HG02938 (cell line): ENCODE data around the gene RAB11FIP3.
"Not testable (repeated sequence)": the region's sequence is repeated elsewhere in the genome, so short reads cannot be mapped to it uniquely, and the experiment has no call there.

Experiments used
- ATAC-seq: cut with Tn5 transposase; IDR thresholded peaks from one replicate; pipeline ENCODE4 v1.9.1; 2021; ENCODE audit warnings: mild to moderate bottlenecking, moderate library complexity; ENCODE audit not compliant: unreplicated experiment

The RAB11FIP3 gene

DNA sequence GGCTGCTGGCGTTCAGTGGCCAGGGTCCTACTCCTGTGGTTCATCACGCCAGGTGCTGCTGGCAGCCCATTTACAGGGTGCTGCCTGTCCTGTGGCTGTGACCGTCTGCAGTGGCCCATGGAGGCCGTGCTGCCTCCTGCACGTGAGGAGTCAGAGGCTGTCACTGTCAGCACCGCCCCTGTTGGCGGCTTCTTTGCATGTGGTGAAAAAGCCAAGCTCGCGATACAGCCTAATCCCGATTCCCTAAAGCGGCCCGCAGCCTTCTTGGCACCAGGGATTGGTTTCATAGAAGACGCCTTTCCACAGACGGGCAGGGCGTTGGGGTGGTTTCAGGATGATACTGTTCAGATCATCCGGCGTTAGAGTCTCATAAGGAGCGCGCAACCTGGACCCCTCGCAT is 35.3 kb downstream of the RAB11FIP3 start:
- ATAC-seq = no peak

DNA sequence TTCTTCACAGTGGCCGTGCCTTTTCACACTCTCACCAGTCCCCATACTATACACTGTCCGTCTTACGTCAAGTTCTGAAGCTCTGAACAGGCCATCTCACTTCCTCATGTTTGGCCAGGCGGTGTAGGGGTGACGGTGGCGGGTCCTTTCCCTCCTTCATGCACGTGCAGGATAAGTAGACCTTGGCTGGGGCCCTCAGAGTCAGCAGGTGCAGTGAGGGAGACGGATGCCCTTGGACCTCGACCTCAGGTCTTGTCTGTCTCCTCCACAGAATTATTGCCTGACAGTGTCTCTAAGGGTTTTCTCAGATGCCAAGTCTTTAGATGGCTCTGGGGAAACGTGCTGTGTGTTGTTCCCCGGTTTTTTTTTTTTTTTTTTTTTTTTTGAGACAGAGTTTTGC is 37.6 kb downstream of the RAB11FIP3 start:
- no peak for ATAC-seq

DNA sequence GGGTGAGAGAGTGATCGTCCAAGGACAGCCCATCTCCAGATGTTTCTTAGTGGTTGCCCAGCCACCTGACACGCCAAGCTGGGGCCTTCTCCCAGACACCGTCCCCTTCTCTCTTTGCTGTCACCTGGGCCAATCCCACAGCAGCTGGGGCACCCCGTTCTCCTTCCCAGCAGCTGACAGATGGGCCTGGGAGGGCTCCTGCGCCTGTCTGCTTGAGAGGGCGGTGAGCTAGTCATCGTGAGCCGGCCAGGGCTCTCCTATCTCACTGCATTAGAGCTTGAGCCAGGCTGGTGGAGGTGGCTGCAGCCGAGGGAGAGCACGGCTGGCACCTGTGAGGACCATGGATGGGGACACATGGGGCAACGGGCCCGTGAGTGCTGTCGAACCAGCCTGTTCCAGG is 41.2 kb downstream of the RAB11FIP3 start:
- no peak for ATAC-seq

DNA sequence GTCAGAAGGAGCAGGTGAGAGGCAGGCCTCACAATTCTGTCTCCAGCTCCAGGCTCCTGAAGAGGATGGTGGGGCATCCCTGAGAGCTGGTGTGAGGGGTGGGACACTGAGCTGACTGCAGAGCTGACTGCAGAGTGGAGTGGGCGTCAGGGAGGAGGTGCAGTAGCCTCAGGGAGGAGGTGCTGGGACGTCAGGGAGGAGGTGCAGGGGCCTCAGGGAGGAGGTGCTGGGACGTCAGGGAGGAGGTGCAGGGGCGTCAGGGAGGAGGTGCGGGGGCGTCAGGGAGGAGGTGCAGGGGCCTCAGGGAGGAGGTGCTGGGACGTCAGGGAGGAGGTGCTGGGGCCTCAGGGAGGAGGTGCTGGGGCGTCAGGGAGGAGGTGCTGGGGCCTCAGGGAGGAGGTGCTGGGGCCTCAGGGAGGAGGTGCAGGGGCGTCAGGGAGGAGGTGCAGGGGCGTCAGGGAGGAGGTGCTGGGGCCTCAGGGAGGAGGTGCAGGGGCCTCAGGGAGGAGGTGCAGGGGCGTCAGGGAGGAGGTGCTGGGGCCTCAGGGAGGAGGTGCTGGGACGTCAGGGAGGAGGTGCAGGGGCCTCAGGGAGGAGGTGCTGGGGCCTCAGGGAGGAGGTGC is 41.9 kb downstream of the RAB11FIP3 start:
- not testable (repeated sequence) for ATAC-seq

DNA sequence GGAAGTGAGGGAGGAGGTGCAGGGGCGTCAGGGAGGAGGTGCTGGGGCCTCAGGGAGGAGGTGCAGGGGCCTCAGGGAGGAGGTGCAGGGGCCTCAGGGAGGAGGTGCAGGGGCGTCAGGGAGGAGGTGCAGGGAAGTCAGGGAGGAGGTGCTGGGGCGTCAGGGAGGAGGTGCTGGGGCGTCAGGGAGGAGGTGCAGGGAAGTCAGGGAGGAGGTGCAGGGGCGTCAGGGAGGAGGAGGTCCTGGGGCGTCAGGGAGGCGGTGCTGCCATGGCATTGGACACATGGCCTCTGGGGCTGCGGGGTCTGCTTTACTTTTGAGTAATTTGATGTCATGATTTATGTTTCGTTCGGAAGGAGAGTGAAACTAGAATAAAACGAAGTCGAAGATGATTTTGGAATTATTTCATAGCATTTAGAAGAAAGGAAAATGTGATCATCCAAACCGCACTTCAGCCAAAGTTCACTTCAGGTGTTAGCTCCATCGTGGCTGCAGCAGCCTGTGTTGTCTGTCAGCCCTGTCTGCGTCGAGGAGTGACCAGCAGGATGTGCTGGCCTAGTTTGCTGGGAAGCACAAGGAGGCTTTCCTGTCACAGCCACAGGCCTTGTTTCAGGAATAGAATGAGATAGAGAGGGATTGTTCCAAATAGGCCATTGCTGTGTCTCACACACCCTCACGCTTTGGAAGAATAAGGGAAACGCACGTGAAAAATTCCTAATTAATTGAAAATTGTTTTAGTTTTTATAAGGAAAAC is 42.8 kb downstream of the RAB11FIP3 start:
- ATAC-seq = no peak

DNA sequence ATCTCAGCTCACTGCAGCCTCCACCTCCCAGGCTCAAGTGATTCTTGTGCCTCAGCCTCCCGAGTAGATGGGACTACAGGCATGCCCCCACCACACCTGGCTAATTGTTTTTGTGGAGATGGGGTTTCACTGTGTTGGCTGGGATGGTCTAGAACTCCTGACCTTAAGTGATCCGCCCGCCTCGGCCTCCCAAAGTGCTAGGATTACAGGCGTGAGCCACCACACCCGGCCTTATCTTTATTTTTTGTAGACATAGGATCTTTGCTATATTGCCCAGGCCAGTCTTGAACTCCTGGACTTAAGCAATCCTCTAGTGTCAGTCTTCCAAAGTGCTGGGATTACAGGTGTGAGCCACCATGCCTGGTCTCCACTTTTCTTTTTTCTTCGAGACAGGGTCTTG is 44.0 kb downstream of the RAB11FIP3 start:
- ATAC-seq = not testable (repeated sequence)

DNA sequence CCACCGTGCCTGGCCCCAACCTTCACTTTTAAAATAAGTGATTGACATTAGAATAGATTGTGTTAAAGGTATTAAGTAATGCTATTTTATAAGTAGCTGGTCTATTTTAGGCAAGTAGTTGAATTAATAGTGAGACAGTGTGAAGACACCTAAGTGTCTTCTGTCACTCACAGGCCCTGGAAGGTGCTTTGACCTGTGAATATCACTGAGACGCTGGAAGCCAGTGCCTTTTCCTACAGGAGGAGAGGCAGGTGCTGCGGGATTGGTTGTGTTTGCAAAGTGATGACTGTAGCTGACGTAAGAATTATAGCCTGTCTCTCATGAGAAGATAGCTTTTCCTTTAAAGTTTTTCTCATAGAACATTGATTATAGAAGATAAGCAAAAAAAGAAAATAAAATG is 45.0 kb downstream of the RAB11FIP3 start:
- ATAC-seq = no peak

DNA sequence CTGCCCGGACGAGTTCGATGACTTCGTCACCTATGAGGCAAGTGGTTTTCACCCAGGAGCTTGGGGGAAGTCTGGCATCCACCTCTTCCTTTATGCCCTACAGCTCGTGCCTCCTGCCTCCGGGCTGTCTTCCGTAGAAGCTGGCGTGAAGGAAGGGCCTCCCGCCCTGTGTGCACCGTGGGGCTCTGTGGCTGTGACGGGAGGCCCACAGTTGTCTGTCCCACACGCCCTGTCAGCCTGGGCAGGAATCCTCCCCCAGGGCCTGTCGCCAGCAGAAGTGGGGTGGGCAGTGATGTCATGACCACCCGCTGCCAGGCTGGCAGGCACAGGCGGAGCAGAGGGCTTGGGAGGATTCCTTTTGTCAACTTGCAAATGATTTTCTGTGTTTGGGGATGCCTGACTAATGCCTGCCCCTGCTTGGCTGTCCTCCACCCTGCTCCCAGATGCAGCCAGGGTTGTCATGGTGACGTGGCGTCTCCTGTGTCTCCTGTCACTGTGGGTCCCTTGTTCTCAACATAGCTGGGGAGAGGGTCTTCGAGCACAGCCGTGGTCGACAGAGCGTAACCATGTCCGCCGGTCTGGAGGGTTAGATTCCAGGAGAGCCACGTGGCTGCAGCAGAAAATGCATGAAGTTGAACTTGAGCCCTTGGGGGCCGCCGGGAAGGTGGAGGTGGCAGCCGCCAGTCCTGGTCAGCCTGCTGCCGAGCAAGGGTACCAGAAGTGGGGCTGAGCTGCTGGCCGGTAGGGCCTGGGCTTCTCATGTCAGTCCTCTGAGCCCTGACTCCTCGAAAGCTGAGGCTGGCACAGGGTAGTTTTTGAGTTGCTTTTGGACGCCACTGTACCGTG is 46.1 kb downstream of the RAB11FIP3 start:
- no peak for ATAC-seq

DNA sequence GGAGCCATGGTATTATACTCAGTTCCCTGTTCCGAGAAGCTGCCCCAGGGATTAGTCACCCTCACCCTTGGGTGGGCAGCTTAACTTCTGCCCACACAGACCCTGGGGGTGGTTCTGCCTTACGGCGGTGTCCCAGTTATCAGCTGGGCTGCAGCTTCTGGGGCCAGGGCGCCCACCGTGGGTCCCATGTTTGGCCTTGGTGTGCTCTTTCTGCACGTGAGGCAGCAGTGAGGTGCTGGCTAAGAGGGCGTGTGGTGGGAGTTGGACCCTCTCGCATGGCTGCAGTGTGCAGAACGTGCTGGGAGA is 46.7 kb downstream of the RAB11FIP3 start:
- no peak for ATAC-seq

DNA sequence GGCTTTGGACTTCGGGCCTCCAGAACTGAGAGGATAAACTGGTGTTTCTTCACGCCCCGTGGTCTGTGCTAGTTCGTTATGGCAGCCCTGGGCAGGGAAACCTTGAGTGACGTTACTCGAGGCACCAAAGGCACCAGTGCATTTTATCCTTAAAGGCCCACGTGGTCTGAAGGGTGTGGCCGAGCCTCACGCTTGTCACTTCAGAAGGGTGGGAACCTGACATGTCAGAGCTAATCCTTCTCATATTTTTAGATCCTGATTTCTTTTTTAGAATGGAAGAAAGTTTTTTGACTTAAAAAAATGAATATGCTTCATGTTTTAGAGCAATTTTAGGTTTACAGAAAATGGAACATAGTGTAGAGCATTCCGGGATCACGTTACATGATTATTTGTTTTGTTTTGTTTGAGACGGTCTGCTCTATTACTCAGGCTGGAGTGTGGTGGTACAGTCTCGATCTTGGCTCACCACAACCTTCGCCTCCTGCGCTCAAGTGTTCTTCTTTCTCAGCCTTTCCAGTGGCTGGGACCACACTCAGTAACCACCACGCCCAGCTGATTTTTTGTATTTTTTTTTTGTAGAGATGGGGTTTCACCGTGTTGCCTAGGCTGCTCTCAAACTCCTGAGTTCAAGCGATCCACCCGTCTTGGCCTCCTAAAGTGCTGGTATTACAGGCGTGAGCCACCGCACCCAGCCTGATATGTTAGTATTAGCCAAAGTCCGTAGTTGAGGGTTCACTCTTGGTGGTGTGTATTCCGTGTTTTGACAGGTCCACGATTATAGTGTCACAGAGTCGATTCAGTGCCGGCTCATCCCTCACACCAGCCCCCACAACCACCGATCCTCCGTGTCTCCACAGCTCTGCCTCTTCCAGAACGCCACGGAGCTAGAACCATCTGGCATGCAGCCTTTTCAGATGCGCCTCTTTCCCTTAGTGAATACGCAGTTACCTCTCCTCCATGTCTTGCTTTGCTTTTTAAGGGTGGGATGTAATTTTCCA is 47.9 kb downstream of the RAB11FIP3 start:
- no peak for ATAC-seq

DNA sequence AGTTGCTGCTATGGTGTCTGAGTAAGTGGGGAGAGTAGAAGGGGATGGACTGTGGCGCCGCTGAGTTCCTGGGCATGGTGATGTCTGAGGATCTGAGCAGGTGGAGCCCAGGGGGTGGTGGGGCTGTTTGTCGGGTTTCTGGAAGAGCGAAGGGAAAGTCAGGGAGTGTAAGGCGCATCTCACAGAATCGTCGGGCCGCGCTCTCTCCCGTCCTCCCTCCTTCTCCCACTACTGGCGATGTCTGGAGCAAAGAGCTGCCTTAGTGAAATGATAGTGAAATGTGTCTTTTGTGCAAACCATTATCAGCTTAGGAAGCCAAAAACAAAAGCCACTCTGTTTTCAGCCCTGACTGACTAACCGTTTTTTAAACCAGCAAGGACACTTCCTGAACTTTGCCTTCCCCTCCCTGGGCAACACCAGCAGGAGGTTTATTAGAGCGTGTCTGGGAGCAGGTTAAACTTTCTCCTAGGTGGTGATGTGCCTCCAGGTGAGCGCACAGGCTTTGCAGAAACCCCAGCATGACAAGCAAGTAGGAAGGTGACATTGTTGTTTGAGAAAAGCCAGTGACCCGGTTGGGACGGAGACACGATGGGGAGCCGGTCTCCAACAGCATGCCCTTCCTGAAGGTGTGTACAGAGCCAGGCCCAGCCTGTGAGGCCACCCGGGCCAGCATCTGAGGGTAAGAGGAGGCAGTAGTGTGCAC is 49.1 kb downstream of the RAB11FIP3 start:
- ATAC-seq = no peak

DNA sequence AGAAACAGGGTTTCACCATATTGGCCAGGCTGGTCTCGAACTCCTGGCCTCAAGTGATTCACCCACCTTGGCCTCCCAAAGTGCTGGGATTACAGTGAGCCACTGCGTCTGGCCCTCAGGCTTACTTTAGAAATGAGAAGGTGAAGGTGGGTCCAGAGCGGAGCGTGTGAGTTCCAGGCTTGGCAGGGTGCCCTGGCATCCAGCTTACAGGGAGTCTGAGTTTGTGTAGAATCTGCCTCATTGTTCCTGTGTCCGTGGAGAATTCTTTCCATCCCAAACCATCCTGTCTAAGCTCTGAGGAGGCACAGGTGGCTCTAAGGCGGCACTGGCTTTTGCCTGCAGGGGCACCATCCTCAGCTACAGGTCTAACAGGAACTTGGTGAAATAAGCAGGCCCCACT is 50.6 kb downstream of the RAB11FIP3 start:
- no peak for ATAC-seq

DNA sequence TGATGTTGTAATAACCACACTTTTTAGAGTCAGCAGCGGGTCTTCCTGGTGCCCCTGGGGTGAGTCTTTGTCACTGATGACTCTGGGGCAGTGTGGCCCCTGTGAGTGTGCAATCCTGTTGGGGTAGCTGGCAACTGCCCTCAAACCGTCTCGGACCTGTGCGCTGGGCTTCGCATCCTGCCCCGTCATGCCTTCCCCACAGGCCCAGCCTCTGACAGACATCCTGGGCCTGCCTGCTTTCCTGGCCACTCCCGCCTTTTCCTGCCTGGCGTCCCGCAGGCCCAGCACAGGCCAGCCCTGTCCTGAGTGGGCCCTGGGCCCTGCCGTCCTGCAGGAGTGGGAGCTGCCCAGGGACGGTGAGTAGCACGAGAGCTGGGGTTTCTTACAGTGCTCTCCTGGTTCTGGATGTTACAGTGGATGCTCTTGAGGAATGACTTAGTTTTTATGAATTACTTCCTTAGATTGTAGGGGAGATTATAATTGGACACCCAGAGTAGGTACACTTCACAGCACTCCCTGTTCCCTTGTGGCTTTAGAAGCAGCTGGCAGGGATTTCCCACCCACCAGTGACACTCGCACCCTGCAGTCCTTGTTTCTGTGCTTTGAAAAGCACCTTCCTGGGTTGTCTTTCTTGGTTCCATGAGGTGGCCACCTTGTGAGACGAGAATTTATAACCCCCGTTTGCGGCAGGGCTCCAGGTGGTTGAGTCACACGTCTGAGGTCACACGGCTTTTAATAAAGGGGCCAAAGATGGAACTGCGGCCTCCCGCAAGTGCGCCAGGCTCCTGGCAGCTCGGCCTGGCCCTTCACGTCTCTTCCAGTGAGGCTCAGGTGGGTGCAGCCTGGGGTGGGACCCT is 52.1 kb downstream of the RAB11FIP3 start:
- no peak for ATAC-seq

DNA sequence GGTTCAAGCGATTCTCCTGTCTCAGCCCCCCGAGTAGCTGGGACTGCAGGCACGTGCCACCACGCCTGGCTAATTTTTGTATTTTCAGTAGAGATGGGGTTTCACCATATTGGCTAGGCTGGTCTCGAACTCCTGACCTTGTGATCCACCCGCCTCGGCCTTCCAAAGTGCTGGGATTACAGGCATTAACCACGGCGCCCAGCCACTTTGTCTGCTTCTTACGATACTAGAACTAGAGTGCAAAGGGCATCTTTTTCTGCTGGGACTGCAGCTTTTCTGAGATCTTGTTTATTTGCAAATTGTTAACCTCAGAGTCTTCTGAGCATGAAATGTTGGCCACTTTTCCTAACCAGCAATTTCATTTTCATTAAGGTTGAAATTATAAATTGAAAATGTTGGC is 52.8 kb downstream of the RAB11FIP3 start:
- not testable (repeated sequence) for ATAC-seq

DNA sequence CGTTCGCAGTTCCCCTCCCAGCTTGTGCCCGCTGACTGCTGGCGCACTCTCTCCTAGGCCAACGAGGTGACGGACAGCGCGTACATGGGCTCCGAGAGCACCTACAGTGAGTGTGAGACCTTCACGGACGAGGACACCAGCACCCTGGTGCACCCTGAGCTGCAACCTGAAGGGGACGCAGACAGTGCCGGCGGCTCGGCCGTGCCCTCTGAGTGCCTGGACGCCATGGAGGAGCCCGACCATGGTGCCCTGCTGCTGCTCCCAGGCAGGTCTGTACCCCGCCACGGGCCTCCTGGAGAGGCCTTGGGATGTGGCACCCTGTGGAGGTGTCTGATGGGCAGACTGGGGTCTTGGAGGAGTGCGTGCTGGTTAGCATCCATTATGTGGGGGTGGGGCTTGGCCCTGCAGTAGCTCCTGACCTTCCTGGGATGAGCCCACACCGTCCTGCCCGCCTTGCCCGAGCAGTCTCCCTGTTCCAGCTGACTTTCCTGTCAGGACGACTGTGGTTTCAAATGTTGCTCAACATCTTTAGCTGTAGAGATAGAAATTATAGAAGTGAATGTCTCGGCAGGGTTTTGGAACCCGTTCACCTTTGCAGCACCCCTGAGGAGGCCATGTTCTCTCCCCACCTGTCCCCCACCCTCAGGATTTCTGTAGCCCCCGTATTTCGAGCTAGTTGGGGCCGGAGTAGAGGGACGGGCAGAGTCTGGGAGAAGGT is 57.2 kb downstream of the RAB11FIP3 start:
- no peak for ATAC-seq

DNA sequence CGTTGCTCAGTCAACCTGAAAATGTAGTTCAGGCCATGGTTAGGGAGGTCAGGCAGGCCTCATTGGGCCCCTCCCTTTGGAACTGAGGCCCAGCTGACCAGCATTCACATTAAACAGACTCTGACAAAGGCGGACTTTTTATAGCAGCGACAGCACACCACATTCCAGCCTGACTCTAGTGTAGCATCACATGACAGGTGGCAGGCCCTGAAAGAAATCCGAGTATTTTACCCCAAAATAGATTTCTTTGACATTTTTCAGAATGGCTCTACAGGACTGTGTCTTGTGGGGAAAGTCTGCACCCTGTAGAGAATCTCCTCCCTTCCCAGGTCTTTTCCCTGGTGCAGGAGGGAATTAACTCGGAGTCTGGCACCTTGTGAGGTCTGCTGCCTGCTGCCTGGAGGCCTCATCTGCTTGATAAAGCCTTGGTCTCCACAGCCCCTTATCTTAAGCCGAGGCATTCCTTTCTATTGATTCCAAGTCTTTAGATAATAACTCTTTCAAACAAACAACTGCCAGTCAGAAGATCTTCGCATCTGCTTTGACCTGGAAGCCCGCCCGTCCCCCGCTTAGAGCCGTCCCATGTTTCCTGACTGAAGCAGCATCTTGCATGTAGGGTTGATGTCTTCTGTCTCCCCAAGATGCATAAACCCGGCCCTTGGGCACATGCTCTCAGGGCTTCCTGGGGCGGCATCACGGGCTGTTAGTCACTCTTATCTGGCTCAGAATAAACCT is 58.1 kb downstream of the RAB11FIP3 start:
- no peak for ATAC-seq

DNA sequence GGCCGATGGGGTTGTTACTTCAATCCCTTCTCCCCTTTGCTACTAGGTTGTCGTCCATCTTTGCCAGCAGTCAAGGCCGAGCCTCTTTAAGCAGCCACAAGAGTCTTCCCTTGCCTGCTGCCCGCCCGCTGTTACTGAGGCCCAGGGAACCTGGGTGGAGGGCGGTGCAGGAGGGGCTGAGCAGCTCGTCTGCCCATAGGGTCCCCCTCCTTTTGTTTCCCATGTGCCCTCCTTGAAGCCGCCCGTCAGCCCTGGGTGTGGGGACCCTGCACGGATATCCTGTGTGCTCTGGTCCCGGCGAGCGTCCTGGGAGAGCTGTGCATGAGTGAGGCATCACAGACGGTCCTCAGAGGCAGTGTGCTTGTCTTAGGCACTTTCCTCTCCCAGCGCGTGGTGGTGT is 64.2 kb downstream of the RAB11FIP3 start:
- no peak for ATAC-seq

DNA sequence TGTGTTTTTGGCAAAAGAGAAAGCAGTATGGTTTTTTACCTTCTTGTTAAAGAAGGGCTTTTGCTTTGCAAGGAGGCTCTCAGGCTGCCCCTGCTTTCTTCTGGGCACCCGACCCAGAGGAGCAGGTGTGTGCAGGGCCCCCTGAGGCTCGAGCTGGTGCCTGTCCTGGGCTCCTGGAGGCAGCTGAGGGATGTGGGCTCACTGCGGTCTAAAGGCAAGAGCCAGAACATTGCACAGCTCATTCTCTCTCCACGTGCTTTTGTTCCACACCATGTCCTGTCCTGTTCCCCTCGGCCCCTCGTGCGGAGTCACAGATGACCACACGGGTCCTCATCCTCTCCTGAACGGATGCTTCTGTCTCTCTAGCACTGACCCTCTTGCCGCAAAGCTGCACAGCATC is 65.3 kb downstream of the RAB11FIP3 start:
- ATAC-seq = no peak
